SKM-1 treated with dmso at 0.1 percent for 144 hours (cell line): ENCODE measurements around the gene SLC9A8.
"Not testable (repeated sequence)": the region's sequence is repeated elsewhere in the genome, so short reads cannot be mapped to it uniquely, and the experiment has no call there.

ENCODE experiments used
- DNase-seq: peaks from one replicate; lab custom pipeline; 2025; ENCODE audit not compliant: unreplicated experiment; lab: John Stamatoyannopoulos, UW

SLC9A8 gene

DNA sequence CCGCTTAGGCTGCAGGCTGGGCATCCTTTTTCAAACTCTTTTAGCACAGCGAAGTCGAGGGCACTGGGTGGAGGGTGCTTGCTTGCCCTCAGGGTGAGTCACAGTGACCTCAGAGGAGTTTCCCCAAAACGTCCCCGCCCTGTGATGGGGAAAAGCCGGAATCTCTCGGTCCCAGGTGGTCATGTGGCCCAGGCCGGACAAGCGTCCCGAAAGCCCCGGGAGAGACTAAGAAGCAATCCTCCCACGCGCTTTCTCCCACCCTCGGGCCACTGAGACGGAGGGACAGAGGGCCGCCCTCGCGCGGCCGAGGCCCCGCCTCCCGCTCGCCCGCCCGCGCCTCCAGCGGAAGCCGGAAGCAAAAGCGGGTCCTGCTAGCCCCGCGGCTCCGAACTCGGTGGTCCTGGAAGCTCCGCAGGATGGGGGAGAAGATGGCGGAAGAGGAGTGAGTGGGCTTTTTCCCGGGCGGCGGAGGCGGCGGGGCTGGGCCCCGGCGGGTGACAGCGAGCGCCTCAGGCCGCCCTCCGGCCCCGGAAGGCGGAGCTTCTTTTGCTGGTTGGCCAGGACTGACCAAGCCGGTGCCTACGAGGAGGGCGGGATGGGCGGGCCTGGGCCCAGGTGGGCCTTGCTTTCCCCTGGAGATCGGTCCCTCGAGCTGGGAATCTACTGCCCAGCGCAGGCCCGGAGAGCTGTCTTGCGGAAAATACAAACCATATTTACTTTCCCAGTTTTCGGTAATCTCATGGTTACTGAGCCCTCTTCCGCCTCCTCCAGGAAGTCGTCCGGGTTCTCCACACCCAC lies at the start of gene SLC9A8:
SLC9A8 (plus strand) TSS at position 322 of the 798 bp plus-strand sequence; CDS start at position 417, 95 bp downstream.
- peak; percentile 70 for DNase-seq

GRCh38 chr20:49762940-49763766 lies 49.5 kb upstream of the SLC9A8 start:
- DNase-seq, result no peak

- DNase-seq, result no peak
These were observed 47.3 kb upstream of the SLC9A8 start for GRCh38 chr20:49765413-49765736.

DNA sequence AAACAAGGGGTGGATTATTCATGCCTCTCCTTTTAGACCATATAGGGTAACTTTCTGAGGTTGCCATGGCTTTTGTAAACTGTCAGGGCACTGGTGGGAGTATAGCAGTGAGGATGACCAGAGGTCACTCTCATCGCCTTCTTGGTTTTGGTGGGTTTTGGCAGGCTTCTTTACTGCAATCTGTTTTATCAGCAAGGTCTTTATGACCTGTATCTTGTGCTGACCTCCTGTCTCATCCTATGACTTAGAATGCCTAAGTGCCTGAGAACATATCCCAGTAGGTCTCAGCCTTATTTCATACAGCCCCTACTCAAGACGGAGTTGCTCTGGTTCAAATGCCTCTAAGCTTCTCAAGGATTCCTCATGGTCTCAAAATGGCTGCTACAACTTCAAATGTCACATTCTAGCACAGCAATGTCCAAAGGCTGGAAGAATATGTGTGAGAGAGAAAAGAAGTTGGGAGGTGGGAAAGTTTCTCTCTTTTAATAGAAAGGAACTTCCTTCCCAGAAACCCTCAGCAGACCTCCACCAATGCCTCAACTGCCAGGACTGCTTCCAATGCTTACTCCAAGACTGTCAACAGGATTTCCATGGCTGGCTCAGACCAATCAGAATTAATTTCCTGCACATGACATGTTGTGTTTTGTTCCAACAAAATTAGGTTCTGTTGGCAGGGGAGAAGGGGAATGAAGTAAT lies 46.6 kb upstream of the SLC9A8 start:
- DNase-seq, result no peak

GRCh38 chr20:49766979-49767521 lies 45.6 kb upstream of the SLC9A8 start:
- no peak for DNase-seq

- DNase-seq, result peak; percentile 92
These were observed 44.2 kb upstream of the SLC9A8 start for GRCh38 chr20:49768204-49769047.

- no peak for DNase-seq
These were observed 43.5 kb upstream of the SLC9A8 start for GRCh38 chr20:49769048-49769581.

DNA sequence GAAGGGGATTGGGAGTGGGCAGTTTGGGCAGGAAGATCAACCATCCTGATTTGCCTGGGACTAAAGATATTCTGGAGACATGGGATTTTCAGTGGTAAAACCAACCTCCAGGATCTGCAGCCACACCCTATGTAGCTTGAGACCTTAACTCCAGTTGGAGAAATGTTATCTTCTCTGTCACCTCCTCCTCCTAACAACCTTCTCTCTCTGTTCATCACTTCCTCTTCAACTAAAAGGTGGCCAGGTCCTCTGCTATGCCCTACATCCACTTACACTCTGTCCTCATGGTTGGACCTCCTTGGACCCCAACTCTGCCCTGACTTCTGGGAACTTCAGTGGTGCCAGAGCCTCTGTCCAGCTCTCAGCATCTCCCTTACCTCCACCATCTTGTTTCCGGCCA lies 42.0 kb upstream of the SLC9A8 start:
- DNase-seq, result no peak

DNA sequence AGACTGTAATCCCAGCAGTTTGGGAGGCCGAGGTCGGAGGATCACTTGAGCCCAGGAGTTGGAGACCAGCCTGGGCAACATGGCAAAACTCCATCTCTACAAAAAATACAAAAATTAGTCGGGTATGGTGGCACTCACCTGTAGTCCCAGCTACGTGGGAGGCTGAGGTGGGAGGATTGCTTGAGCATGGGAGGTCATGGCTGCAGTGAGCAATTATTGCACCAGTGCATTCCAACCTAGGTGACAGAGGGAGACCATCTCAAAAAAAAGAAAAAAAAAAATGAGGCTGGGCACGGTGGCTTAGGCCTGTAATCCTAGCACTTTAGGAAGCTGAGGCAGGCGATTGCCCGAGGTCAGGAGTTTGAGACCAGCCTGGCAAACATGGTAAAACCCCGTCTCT lies 38.4 kb upstream of the SLC9A8 start:
- DNase-seq, result not testable (repeated sequence)

GRCh38 chr20:49775229-49775693 lies 37.4 kb upstream of the SLC9A8 start:
- DNase-seq, result no peak

GRCh38 chr20:49779972-49780371 lies 32.7 kb upstream of the SLC9A8 start:
- no peak for DNase-seq

DNA sequence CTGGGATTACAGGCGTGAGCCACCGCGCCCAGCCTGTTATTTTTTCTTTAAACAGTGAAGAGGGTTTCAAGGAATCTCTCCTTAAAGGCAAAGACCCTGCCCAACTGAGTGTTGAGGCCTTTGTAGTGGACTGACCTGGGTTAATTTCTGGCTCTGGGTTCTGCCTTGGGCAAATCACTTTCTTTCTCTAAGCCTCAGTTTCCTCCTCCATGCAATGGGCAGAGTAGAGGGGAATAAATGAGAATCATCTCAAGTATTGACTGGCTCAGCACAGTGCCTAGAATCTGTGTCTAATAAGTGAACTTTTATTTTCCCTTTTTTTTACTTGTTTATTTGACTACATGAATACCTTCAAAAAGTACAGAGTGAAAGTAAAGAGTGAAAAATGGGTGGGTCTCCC lies 31.0 kb upstream of the SLC9A8 start:
- DNase-seq, result no peak

DNA sequence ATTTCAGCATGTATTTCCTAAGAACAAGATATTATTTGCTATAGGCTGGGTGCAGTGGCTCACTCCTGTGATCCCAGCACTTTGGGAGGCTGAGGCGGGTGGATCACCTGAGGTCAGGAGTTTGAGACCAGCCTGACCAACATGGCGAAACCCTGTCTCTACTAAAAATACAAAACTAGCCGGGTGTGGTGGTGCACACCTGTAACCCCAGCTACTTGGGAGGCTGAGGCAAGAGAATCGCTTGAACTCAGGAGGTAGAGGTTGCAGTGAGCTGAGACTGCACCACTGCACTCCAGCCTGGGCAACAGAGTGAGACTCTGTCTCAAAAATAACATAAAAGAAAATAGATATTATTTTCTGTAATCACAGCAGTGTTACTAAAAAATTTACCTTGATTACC lies 30.2 kb upstream of the SLC9A8 start:
- DNase-seq, result not testable (repeated sequence)

- DNase-seq, result not testable (repeated sequence)
These were observed 29.3 kb upstream of the SLC9A8 start for GRCh38 chr20:49783021-49783995.

- no peak for DNase-seq
These were observed 28.3 kb upstream of the SLC9A8 start for GRCh38 chr20:49784291-49784690.

DNA sequence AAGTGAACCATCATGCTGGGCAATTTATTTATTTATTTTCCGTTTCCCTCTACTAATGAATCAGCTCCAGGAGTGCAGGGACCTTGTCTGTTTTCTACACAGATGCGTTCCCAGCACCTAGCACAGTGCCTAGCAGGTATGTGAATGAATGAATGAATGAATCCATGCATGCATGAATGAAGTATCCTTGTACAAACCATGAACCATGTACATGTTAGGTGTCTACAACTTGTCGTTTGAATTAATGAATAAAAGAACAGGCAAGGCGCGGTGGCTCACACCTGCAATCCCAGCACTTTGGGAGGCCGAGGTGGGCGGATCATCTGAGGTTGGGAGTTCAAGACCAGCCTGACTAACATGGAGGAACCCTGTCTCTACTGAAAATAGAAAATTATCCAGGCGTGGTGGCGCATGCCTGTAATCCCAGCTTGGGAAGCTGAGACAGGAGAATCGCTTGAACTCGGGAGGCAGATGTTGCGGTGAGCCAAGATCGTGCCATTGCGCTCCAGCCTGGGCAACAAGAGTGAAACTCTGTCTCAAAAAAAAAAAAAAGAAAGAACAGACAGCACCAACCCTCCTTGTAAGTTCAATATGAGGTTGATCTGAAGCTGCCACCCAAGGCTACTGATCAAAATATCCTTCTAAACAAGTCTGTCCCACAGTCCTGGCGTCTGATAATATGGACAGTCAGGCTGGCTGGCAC lies 27.3 kb upstream of the SLC9A8 start:
- DNase-seq, result no peak

DNA sequence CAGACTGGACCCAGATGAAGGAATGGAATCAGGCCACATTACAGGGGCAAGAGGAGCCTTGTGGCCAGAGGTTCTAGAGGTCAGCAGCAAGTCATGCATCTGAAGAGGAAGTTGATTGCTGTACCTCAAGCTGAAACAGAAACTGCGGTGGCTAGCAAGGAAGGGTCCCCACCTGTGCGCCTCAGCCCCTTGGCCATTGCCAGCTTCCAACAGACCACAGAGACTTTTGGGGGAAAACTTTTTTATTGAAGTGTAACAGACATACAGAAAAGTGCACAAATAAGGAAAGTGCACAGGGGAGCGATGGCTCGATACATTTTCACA lies 26.8 kb upstream of the SLC9A8 start:
- peak; percentile 81 for DNase-seq

DNA sequence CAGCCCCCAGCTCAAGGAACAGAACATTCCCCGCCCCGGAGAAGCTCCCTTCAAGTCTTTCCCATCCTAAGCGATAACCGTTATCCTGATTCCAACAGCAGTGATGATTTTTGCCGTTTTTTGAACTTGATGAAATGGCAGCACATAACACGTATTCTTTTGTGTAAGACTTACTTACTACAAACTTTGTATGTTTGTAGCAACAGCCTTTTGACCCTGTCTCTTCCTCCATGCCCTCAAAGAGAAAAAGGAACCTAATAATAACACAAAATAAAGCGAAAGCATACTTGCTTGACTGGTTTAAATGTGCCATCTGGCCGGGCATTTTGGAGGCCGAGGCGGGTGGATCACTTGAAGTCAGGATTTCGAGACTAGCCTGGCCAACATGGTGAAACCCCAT lies 26.4 kb upstream of the SLC9A8 start:
- DNase-seq, result peak; percentile 36
